Tibial nerve (tissue), 4 donors: ENCODE results near the gene LCN10.

Experiments
- EP300 ChIP-seq, 2 donors: sonication (generic); formaldehyde crosslinking; IDR thresholded peaks; one replicate each; pipeline ENCODE4 v1.6.1; 2017; ENCODE audit warnings: antibody characterized with exemption in 2 of 2, mild to moderate bottlenecking in 1 of 2
- POLR2A ChIP-seq, 2 donors: fragments of 450-650 bp; IDR thresholded peaks; one replicate each; pipeline ENCODE4 v1.6.1; 2017; ENCODE audit warnings: antibody characterized with exemption in 2 of 2, mild to moderate bottlenecking in 2 of 2, moderate library complexity in 2 of 2
- TF ChIP-seq, protein P1 (sequence below), 5 experiments: fragments of 200-600 bp in 3 of 5; fragments of 450-650 bp in 2 of 5; sonication (generic) in 3 of 5; IDR thresholded peaks; one replicate each; pipeline ENCODE4 v1.5.1; 2016 to 2019; ENCODE audit warnings: antibody characterized with exemption in 5 of 5, mild to moderate bottlenecking in 3 of 5, moderate library complexity in 2 of 5

DNA sequence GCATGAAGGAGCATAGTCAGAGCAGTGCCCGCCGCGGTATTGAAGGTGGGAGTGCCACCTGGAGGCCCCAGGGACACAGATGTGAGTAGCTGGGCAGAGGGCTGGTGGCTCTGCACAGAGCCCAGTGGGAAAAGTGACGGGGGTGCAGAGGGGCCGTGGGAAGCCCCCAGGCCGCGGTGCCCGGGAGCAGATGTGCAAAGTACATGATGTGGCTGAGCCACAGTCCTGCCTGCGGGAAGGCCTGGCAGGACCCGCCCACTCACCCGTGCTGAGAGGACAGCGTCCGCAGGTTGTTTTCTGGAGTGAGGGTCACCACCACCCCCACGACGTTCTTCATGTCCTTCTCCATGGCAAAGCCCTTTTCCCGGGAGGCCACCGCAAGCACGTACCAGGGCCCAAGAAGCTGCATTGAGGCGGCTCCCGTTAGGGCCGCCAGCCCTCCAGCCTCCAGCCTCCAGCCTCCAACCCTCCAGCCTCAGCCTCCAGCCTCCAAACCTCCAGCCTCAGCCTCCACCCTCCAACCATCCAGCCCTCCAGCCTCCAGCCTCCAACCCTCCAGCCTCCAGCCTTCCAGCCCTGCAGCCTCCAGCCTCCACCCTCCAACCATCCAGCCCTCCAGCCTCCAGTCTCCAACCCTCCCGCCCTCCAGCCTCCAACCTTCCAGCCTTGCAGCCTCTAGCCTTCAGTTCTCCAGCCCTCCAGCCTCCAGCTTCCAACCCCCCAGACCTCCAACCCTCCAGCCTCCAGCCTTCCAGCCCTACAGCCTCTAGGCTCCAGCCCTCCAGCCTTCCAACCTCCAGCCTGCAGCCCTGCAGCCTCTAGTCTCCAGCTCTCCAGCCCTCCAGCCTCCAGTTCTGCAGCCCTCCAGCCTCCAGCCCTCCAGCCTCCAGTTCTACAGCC is 4.7 kb upstream of the LCN10 start:
- TF ChIP-seq, protein P1, sequence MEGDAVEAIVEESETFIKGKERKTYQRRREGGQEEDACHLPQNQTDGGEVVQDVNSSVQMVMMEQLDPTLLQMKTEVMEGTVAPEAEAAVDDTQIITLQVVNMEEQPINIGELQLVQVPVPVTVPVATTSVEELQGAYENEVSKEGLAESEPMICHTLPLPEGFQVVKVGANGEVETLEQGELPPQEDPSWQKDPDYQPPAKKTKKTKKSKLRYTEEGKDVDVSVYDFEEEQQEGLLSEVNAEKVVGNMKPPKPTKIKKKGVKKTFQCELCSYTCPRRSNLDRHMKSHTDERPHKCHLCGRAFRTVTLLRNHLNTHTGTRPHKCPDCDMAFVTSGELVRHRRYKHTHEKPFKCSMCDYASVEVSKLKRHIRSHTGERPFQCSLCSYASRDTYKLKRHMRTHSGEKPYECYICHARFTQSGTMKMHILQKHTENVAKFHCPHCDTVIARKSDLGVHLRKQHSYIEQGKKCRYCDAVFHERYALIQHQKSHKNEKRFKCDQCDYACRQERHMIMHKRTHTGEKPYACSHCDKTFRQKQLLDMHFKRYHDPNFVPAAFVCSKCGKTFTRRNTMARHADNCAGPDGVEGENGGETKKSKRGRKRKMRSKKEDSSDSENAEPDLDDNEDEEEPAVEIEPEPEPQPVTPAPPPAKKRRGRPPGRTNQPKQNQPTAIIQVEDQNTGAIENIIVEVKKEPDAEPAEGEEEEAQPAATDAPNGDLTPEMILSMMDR (IDR thresholded peaks at IDR 0.05), result no peak
- TF ChIP-seq POLR2A (IDR thresholded peaks at IDR 0.05) (no peak), EP300 (IDR thresholded peaks at IDR 0.05) (no peak)
